Endometrial microvascular endothelial cells (primary cell): ENCODE data around the gene LIPE. TPM values are rescaled to one million over a fixed set of nuclear protein-coding genes. Genes with fewer than 3 reads are reported as not detected.
"Not testable (repeated sequence)": the region's sequence is repeated elsewhere in the genome, so short reads cannot be mapped to it uniquely, and the experiment has no call there.

ENCODE experiments used
- in situ Hi-C: cut with HindIII; loops from 2 replicates; pipeline ENCODE4 v1.10.0; 2017; ENCODE audit warnings: low sequenced_read_pairs, low pct_unique_long_range_greater_than_20kb; ENCODE audit errors: inconsistent ontology term
- total RNA-seq: library from RNA; depleted of rRNA; stranded (reverse); fragments of >200 nt; gene quantifications from one replicate; pipeline ENCODE4 v1.2.3, GENCODE V29; 2015; ENCODE audit errors: inconsistent ontology term

LIPE gene
- 8.8 TPM for total RNA-seq

- in situ Hi-C loops: no loop called here
These were observed at the start of gene LIPE for GRCh38 chr19:42427313-42427712. Gene LIPE (minus strand): TSS chr19:42427388. CDS start chr19:42427149, 239 bp downstream.

DNA sequence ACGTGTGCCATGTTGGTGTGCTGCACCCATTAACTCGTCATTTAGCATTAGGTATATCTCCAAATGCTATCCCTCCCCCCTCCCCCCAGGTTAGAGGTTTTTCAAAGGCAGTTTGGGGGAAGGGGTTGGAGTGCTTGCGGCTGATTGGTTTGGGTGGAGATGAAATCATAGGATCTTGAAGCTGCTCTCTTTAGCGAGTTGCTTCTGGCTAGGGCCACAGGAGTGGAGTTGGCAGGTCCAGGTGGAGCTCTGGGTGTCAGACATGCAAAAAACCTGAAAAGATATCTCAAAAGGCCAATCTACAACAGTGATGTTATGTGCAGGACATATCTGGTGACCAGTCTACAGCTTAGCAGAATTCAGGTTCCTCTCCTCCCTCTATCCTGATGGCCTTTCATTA, 48.2 kb upstream of the LIPE start:
- in situ Hi-C loops: no loop called here

- in situ Hi-C loops: no loop called here
These were observed 47.6 kb upstream of the LIPE start for GRCh38 chr19:42474743-42475142.

- in situ Hi-C loops: no loop called here
These were observed 46.5 kb upstream of the LIPE start for GRCh38 chr19:42473686-42474085.

- in situ Hi-C loops: no loop called here
These were observed 45.4 kb upstream of the LIPE start for GRCh38 chr19:42472402-42473147.

DNA sequence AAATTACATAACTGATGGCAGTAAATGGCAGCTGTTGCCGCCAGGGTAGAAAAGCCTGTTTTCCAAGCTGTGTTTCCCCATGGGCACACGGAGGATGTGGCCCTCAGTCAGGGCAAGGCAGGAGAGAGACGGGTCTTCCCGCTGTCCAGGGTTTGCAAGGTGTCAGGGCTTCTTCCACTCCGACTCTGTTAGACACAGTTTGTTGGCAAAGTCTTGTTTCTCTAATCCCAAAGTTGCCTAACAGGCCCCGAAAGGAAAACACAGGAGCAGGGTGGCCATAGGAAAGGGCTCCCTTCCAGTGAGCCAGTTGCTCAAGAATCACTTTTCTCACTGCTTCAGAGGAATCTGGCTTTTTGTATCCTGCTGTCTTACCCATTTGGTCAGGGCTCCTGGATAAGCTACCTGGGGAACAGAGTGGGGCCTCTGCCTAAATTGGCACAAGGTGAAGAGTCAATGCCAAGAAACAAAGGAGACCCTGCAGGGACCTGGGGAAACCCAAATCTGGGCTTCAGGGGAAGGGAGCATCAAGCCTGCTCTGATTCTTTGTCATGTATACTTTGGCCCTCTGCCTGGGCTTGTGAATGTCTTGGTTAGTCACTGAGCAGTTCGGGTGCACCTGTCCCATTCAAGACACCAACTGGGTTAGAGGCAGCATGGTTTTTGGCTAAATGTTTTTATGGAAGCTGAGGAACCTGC, 44.5 kb upstream of the LIPE start:
- in situ Hi-C loops: no loop called here

DNA sequence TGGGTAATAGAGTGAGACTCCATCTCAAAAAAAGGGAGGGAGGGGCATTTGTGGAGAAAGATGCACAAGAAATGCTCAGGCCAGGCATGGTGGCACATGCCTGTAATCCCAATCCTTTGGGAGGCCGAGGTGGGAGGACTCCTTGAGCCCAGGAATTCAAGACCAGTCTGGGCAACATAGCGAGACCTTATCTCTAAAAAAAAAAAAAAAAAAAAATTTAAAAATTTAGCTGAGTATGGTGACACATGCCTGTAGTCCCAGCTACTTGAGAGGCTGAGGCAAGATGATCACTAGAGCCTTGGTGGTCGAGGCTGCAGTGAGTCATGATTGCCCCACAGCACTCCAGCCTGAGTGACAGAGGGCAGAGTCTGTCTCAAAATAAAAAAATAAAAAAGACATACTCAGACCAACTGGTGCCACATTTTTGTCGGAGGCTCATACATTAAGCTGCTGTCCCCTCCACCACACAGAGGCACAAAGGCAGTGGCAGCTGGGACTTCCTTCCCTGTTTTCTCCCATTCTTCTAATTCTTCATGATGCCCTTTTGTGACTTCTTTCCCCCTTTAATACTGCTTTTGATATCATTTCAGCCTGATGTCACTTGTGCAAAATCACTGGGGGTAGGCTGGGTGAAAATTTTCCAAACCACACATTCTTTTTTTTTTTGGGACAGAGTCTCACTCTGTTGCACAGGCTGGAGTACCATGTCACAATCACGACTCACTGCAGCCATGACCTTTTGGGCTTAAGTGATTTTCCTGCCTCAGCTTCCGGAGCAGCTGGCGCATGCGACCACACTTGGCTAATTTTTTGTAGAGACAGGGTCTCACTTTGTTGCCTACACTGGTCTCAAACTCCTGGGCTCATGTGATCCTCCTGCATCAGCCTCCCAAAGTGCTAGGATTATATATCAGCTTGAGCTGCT, 42.4 kb upstream of the LIPE start:
- in situ Hi-C loops: no loop called here

DNA sequence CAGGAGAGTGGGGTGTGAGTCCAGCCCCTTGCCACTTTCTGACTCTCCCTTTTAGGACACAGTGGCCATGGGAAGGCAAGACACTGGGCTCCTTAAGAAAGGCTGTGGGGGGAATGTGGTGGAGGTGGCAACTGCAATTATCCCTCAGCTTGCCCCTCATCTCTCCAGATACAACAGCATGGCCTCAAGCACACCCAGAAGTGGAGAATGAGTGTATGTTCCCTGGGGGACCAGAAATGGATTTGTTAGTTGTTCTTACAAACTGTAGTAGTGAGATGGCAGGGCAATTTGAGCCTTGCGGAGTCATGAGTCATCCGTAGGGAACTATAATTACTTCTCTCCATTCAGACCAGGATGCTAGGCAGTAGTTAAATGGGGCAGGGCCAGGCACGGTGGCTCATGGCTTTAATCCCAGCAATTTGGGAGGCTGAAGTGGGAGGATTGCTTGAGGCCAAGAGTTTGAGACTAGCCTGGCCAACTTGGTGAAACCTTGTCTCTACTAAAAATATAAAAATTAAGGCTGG, 41.1 kb upstream of the LIPE start:
- in situ Hi-C loops: no loop called here

GRCh38 chr19:42467183-42467760, 40.1 kb upstream of the LIPE start:
- in situ Hi-C loops: no loop called here

GRCh38 chr19:42466521-42467182, 39.5 kb upstream of the LIPE start:
- in situ Hi-C loops: no loop called here

GRCh38 chr19:42465827-42466280, 38.7 kb upstream of the LIPE start:
- in situ Hi-C loops: no loop called here

DNA sequence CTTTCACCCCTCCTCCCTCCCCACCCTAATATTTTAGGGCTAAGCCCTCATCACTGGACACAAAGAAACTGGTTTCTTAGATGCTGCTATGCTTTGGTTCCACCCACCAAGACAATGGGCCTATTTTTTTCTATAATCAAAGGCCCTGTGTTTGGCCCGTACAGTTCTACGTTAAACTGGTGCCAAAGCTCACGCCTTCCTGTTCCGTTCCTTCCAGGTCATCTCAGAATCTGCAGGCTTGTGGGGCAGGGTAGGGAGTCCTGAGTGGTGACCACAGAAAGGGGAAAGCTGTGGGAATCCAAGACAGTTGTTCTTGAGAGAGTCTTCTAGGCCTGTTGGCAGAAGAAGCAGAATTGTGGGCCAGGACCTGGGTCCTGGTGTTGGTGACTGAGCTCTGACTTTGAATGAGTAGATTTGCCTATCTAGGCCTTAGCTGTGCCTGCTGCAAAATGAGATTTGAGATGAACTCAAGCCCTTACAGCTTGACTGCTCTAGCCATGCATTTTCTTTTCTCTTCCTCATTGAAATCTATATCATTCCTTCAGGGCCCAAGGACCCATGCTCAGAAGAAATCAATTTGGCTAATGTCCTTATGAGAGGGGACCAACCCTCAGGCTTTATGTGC, 34.6 kb upstream of the LIPE start:
- in situ Hi-C loops: no loop called here

GRCh38 chr19:42461231-42461630, 34.0 kb upstream of the LIPE start:
- in situ Hi-C loops: not testable (repeated sequence)

GRCh38 chr19:42459926-42460325, 32.7 kb upstream of the LIPE start:
- in situ Hi-C loops: no loop called here

- in situ Hi-C loops: no loop called here
These were observed 28.5 kb upstream of the LIPE start for GRCh38 chr19:42455621-42456081.

DNA sequence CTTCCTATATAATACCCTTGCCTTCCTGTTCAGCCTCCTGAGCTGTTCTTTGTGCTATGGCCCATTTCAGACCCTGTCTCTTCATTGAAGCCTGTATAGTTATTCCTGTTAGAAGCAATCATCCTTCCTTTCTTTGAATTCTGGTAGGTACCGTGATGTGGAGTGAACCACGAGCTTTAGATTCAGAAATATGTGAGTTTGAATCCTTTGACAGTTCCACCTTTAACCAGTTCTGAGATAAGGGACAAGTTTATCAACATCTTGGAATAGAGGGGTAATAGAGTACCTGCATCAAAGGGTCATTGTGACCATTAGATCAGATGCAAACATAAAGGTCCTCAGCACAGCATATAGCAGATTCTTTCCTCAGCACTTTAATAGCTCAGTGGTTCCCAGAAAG, 27.9 kb upstream of the LIPE start:
- in situ Hi-C loops: no loop called here

DNA sequence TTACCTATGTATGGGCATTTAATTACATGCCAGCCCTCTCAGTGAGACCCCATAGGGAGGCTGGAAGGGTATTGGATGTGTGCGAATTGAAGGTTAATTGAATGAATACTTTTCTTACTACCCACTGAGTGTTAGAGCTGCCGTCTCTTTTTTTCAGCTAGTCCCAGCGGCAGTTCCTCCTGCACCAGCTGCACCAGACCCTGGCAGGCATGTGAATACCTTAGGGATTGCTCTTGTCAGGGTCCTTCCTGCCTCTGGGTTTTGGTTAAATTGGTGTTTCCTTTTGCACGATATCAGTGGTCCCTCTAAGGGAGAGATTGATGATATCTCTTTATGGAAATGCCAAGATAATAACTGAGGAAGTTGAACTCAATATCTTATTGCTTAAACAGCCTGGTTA, 25.4 kb upstream of the LIPE start:
- in situ Hi-C loops: no loop called here
